Measurements from ENCODE around the gene WDR75.
"Not testable (repeated sequence)": the region's sequence is repeated elsewhere in the genome, so short reads cannot be mapped to it uniquely, and the experiment has no call there.

DNA sequence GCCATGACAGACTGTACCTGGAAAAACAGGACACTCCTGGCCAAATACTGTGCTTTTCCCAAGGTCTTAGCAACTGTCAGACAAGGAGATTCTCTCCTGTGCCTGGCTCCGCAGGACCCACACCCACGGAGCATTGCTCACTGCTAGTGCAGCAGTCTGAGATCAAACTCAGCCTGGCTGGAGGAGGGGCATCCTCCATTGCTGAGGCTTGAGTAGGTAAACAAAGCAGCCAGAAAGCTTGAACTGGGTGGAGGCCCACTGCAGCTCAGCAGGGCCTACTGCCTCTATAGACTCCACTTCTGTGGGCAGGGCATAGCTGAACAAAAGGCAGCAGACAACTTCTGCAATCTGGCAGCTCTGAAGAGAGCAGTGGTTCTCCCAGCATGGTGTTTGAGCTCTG lies 10.8 kb upstream of the WDR75 start:
- not testable (repeated sequence) for TF ChIP-seq POLR2AphosphoS5 (IDR thresholded peaks at IDR 0.05; ENCODE audit: borderline replicate concordance, low read depth, low read length); EZH2 (IDR thresholded peaks at IDR 0.05); FOXP2 (optimal IDR thresholded peaks at IDR 0.05; ENCODE audit: control extremely low read depth, extremely low read length, insufficient read depth)

Data from SK-N-MC (cell line).